NCI-H2029 (cell line): Measurements from ENCODE around the gene SRC.

Source experiments
- DNase-seq: peaks from one replicate; lab custom pipeline; 2025; lab: John Stamatoyannopoulos, UW

The SRC gene

DNA sequence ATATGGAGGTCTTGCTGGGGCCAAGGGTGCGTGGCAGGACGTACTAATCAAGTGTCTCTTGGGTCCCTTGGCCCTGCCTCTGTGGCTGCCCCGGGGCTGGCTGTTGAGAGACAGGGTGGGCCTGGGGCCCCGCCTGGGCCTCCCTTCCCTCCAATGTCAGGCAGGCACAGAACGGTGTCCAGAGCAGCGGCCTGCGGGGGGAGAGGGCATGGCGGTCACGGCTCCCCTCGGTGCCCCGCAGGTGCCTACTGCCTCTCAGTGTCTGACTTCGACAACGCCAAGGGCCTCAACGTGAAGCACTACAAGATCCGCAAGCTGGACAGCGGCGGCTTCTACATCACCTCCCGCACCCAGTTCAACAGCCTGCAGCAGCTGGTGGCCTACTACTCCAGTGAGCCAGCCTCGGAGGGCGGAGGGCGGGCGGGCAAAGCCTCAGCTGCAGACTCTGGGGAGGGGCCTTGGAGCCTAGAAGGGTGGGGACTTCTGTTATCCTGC is 50.0 kb downstream of the SRC start:
- DNase-seq = peak; percentile 21

DNA sequence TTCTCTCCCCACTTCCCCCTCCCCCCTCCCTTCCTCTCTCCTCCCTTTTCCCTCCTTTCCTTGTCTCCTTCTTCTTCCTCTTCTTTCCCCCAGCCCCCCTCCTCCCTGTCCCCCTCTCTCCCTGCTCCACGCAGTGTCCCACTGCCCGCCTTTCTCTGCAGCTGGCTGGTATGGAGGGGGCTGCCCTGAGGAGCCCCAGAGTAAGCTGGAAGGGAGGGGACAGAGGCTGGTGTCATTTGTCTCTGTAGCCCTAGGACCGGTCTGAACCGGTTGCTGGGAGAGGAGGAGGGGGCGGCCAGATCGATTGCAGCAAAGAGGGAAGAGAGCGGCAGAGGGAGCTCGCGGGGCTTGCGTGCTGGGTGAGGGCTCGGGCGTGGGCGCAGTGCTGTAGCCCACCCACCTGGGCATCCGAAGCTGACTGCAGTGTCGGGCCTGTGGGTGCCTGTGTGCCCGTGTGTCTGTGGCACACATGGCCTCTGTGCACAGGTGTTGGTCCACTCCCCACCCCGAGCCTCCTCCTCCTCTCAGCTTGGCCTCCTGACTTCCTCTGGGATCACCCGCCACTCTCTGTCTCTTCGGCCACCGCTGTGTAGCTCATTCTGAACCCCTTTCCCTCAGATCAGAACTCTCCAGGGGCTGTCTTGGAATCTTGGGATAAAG is 50.6 kb downstream of the SRC start:
- no peak for DNase-seq

DNA sequence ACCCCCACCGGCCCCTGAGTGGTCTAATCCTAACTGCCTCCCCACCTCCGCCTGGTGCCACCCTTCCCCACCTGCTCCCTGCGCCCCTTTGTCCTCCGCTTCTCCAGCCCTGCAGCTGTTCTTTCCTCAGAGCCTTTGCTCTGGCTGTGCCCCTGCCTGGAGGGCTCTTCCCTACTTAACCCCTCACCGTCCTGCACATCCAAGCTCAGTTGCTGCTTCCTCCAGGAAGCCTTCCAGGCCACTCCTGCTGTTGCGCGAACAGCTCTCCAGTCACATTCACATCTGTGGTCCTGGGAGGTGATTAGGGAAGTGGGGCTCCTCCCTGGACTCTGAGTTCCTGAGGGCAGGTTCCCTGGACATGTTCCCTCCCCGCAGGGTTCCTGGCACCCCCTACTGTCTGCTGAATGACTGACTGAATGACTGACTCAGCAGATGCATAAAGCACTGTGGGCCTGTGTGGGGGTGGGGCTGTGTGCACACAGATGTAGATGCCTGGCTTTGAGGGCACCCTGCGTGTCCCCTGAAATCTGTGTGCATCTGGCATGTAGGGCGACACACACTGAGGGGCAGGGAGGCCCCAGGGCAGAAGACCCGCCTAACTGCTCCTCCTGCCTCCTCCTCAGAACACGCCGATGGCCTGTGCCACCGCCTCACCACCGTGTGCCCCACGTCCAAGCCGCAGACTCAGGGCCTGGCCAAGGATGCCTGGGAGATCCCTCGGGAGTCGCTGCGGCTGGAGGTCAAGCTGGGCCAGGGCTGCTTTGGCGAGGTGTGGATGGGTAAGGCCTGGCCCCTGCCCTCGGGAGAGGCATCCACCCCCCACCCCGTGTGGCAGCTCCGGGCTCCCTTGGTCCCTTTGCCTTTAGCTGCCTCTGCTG is 51.4 kb downstream of the SRC start:
- no peak for DNase-seq

DNA sequence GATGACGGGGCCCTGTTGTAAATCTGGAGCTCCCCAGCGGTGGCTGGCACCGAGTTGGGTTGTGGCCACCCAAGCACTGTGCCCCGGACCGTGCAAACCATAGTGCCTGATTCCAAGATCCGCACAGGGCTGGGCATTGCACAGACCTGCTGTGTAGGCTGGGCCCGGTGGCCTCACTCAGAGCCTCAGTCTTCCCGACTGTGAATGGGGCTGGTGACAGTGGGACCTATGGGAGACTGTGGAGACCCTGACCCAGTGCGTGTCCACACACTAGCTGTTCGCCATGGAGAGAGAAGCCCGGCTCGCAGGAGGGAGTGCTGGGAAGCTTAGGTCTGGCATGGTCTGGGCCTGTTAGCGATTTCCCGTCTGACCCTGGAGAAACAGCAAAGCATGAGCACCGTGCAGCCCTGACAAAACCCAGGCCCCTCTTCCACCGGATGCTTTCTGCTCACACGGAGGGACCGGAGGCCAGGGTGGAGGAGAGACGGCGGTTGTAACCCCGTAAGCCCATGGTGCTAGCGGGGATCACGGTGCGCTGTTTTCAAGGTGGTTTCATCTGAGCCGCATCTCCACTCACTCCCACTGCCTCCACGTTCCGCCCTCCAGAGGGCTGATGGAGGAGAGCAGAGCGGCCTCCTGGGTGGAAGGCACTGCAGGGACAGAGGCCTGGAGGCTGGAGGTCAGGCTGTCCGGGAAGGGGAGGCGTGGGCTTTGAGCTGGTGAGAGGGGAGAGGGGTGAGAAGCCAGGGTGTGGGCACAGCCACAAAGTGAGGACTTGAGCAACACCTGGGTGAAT is 52.2 kb downstream of the SRC start:
- DNase-seq = no peak

DNA sequence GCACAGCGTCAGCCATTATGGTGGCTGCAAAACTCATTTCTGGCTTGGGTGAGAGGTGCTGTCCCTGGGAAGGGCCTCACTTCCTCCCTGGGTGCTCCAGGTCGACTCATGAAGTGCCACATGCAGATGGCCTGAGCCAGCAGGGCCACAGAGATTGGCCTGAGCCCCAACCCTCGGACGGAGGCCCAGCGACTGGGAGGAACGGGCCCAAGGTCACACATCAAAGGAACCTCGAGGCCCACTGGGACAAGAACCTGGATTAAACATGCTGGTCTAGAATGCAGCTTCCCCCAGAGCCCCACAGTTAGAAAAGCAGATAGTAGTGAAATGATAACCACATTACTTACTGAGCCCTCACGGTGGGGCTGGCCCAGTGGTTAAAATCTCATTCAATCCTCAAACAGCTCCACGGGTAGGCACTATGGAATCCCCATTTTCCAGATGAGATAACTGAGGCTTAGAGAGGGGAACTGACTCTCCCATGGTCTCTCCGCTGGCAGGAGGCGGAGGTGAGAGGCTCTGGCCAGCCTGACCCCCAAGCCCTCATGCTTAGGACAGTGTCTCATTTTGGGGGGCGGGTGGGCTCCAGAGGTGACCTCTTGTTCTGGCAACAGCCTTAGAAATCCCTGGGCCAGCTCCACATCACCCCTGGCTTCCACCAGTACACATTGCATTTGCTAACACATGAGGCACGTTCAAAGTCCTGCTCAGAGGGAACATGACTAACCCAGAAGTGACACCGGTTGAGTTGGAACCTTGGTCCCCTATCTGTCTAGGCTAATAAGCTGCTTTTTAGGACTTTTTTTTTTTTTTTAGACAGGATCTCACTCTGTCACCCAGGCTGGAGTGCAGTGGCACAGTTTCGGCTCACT is 53.0 kb downstream of the SRC start:
- no peak for DNase-seq

DNA sequence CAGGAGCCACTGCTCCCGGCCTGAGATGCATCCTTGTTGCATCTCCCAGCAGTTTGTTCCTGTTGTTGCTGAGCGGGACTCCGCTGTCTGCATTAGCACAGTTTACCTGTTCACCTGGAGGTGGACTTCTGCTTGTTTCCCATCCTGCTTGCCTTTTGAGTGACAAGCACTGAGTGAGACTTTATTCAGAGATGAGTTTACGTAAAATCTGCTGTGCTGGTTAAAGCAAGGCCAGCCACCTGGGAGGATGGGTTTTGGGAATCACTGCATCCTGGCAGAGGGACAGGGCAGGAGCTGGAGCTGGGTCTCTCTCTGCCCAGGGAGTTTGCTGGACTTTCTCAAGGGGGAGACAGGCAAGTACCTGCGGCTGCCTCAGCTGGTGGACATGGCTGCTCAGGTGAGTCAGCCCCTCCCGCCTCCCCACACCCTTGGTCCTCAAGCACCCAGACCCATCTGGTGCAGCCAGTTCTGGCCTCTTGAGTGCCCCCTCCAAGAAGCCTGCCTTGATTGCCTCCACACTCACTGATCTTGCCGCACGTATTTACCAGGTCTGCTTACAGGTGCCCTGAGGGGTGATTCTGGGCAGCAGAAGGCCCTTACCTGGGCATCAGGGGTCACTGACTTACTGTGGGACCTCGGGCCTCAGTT is 55.5 kb downstream of the SRC start:
- no peak for DNase-seq

DNA sequence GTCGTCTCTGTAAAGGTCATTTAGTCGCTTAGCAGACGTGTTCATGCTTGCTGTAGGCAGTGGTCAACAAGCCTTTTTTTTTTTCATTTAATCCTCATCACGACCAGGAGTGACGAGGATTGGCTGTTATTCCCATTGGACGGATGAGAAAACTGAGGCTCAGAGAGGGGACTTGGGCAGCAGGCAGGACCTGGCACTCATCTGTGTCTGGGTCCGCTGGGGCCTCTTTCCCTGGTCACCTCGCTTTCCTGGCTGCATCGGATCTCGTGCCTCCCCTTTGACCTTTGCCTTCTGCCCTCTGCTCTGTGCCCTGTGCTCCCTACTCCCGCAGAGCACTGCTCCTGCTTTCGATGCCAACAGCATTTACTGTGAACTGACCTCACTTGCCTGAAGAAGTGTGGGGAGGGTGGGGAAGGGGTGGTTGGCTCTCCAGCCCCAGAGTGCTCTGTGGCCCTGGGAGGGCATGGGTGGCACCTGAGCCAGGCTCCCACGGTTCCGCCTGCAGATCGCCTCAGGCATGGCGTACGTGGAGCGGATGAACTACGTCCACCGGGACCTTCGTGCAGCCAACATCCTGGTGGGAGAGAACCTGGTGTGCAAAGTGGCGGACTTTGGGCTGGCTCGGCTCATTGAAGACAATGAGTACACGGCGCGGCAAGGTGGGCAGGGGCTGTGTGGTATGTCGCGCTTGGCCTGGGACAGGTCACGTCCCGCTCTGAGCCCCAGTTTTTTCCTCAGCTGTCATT is 56.2 kb downstream of the SRC start:
- DNase-seq = no peak

DNA sequence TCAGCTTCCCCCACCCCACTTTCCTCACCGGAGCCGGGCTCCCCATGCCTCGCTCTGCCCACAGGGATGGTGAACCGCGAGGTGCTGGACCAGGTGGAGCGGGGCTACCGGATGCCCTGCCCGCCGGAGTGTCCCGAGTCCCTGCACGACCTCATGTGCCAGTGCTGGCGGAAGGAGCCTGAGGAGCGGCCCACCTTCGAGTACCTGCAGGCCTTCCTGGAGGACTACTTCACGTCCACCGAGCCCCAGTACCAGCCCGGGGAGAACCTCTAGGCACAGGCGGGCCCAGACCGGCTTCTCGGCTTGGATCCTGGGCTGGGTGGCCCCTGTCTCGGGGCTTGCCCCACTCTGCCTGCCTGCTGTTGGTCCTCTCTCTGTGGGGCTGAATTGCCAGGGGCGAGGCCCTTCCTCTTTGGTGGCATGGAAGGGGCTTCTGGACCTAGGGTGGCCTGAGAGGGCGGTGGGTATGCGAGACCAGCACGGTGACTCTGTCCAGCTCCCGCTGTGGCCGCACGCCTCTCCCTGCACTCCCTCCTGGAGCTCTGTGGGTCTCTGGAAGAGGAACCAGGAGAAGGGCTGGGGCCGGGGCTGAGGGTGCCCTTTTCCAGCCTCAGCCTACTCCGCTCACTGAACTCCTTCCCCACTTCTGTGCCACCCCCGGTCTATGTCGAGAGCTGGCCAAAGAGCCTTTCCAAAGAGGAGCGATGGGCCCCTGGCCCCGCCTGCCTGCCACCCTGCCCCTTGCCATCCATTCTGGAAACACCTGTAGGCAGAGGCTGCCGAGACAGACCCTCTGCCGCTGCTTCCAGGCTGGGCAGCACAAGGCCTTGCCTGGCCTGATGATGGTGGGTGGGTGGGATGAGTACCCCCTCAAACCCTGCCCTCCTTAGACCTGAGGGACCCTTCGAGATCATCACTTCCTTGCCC is 57.4 kb downstream of the SRC start:
- DNase-seq = no peak

DNA sequence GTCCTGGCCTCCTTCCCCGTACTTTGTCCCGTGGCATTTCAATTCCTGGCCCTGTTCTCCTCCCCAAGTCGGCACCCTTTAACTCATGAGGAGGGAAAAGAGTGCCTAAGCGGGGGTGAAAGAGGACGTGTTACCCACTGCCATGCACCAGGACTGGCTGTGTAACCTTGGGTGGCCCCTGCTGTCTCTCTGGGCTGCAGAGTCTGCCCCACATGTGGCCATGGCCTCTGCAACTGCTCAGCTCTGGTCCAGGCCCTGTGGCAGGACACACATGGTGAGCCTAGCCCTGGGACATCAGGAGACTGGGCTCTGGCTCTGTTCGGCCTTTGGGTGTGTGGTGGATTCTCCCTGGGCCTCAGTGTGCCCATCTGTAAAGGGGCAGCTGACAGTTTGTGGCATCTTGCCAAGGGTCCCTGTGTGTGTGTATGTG is 58.5 kb downstream of the SRC start:
- no peak for DNase-seq

DNA sequence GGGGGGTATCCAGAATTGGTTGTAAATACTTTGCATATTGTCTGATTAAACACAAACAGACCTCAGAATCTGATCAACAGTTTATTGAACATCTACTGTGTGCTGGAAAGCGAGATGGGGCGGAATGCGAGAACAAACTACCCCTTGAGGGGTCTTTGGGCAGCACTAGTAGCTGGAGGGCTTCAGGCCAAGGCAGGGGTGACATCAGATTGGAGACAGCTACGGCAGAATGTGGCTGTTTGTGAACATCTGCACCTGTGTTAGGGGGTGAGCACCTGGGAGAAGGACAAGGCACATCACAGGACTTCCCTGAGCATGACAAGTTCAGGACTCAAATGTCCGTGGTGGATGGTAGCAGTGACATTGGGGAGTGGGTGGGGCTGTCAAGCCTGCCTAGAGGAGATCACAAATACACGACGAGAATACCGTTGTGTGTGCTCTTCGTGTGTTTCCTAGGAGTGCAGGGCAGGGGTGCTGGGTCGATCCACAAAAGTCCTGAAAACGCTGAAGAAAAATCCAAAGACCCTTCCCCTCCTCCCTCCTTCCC is 59.5 kb downstream of the SRC start:
- no peak for DNase-seq

DNA sequence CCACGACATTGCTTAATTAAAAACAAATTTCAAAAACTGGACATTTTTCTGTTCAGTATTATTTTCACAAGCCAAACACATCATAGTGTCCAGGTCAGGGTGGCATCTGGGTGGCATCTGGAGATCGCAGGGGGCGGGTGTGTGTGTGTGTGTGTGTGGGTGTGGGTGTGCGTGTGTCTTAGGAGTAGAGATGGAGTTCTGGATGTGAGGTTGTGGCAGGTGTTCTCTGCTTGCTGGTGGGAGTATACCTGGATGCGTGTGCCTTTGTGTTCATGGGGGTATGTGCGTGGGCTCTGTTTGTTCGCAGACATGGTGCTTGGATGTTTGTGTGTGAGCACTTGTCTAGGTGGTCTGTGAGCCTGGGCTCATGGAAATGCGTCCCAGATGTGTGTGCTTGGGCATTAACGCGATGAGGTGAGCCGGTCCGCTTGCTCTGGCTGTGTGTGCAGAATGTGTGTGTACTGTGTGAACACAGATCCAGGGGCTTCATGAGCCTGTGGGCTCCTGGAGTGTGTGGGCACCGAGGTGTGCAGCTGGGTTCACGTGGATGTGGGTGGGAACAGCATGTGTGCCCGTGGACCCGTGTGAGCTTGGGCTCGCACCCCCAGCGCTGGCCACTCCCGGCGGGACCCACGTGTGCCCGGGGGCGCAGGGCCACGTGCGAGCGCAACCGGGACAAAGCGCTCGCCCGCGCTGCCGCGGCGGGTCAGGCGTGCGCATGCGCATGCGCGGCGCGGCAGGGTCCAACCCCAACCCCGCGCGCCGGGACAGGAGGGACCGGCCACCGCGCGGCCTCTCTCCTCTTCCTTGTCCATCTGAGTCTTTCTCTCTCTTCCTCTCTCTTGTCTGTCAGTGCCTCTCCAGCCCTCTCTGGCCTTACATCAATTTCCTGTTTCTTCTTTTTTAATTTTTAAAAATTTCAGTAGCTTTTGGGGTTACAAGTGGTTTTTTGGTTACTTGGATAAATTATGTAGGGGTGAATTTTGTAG is 60.4 kb downstream of the SRC start:
- peak; percentile 57 for DNase-seq

DNA sequence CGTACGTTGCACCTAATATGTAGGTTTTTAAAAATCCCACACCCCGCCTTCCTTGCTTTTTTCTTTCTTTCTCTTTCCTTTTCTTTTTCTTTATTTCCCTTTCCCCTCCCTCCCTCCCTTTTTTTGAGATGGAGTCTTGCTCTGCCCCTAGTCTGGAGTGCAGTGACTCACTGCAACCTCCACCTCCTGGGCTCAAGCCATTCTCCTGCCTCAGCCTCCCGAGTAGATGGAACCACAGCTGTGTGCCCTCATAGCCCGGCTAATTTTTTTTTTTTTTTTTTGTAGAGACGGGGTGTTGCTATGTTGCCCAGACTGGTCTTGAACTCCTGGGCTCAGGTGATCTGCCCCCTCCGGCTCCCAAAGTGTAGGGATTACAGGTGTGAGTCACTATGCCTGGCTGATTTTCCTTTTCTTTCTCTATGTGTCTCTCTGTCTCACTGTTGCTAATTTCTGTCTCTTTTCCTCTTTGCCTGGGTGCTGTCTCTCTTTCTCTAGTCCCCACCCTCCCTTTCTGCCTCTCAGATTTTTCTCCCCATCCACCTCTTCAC is 61.2 kb downstream of the SRC start:
- no peak for DNase-seq

DNA sequence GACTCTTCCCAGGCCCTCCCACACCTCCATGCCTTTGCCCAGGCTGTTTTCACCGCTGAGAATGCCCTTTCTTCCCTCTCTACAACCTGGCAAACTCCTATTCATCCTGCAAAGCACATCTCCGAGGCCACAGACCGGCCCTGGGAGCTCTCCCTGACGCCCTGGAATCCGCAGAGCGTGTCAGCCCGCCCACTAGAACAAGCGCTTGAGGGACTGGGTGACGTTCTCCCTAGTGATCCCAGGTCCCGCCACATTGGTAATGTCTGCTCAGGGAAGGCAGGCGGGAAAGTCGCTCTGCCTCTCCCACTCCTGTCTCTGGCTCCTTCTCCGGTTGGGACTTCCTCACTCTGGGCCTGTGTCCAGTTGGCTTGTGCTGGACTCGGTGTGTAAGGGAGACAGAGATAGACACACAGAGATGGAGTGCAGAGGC is 61.6 kb downstream of the SRC start:
- no peak for DNase-seq

DNA sequence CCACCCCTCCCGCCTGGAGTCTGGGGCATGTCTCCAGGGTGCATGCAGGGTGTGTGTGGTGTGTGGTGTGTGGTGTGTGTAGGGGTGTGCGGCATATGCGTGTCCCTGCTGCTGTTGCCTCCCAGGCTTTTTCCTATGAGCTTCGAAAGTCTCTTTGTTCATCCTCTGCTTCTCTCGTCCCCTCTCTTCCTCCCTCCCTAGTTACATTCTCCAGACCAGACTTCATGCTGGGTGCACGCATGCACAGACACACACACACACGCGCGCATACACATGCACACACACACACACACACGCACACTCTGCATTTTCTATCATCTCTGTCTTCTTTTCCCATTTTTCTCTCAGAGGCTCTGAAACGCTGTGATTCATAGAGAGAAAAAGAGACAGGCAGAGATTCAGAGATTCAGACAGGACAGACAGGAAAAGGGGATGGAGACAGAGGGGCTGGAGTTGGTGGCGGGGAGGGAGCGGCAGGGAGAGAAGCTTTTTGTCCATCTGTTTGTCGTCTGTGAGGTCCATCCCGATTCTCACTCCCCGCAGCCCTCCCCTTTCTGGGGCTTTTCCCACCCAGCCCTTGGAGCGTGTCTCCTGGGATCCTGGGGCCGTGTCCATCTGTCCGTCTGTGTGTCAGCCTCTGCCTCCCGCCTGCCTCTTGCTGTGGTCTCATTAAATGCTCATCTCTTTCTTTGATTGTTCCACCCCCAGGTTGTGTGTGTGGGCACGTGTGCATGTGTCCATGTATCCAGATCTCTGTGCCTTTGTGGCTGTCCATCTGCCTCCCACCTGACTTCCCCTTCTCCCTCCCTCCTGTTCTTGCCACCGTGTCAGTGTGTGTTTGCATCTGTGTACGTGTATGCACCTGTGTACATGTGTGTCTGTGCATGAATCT is 62.6 kb downstream of the SRC start:
- no peak for DNase-seq

DNA sequence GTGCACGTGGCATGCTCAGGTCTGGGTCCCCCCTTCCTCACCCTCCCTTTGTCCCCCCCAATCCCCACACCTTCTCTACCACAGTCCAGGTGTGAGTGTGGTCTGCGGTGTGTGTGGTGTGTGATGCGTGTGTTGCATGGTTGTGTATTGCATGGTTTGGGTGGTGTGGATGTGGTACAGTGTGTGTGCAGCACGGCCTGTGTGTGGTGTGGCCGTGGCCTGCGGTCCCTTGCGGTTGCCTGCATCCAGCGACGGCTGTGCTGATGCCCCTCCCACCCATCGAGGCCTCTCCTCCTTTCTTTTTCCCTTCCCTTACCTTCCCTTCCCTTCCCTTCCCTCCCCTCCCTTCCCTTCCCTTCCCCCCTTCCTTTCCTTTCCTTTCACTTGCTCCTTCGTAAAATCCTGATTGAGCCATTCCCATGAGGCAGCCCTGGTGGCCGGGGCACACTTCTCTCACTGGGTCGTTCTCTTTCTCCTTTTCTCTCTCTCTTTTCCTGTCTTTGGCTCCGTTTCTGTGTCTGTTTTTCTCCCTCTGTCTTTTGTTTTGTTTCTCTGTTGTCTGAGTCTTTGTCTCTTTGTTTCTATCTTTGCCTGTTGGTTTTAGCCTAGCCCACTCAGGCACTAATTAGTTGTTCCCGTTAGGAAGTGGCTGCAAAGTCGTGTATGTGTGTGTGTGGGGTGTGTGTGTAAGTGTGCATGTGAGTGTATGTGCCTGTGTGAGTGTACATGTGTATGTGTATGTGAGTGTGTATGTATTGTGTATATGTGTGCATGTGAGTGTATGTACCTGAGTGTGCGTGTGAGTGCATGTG is 65.7 kb downstream of the SRC start:
- peak; percentile 57 for DNase-seq

DNA sequence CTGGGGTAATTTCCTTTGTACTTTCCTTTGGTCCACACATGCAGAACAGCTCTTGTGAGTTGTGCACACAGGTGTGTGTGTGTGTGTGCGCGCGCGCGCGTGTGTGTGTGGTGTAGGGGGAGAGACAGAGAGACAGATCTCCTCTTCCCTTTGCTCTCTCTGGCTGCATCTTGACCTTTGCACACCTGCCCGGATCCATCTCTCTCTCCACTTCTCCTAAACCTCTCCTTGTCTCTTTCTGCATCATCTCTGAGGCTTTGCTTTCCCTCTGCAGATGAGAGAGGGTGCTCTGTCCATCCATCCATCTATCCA is 67.0 kb downstream of the SRC start:
- no peak for DNase-seq
